H9 (cell line): ENCODE data around the gene C2orf72. TPM values are rescaled to one million over a fixed set of nuclear protein-coding genes. Genes with fewer than 3 reads are reported as not detected.

Source experiments
- DNase-seq: peaks from one replicate; pipeline ENCODE4 v3.0.0-alpha.2; 2017
- H2AFZ ChIP-seq: one replicate; pipeline ENCODE4 v1.6.1; 2013; ENCODE audit warnings: mild to moderate bottlenecking, low read length, control low read depth, moderate library complexity
- H2AK5ac ChIP-seq: 2 replicates; pipeline ENCODE4 v1.6.1; 2013; ENCODE audit warnings: low read length, control low read depth, mixed read lengths; ENCODE audit not compliant: insufficient read length
- H2BK120ac ChIP-seq: one replicate; pipeline ENCODE4 v1.6.1; 2013; ENCODE audit warnings: low read depth, mild to moderate bottlenecking, low read length, control low read depth, inconsistent platforms; ENCODE audit not compliant: poor library complexity, severe bottlenecking
- H2BK12ac ChIP-seq: 2 replicates; pipeline ENCODE4 v1.6.1; 2013; ENCODE audit warnings: low read length, control low read depth, mixed read lengths, low read depth; ENCODE audit not compliant: insufficient read length
- H2BK15ac ChIP-seq: 2 replicates; pipeline ENCODE4 v1.6.1; 2013; ENCODE audit warnings: low read depth, low read length, control low read depth
- H2BK20ac ChIP-seq: one replicate; pipeline ENCODE4 v1.6.1; 2013; ENCODE audit warnings: low read depth, mild to moderate bottlenecking, low read length, control low read depth, inconsistent platforms; ENCODE audit not compliant: poor library complexity, severe bottlenecking
- H2BK5ac ChIP-seq: 2 replicates; pipeline ENCODE4 v1.6.1; 2013; ENCODE audit warnings: low read length, control low read depth, mixed read lengths; ENCODE audit not compliant: insufficient read length
- H3K14ac ChIP-seq: 2 replicates; pipeline ENCODE4 v1.6.1; 2013; ENCODE audit warnings: low read length, control low read depth; ENCODE audit not compliant: insufficient read depth
- H3K18ac ChIP-seq: 2 replicates; pipeline ENCODE4 v1.6.1; 2013; ENCODE audit warnings: low read depth, mild to moderate bottlenecking, mixed read lengths, low read length, control low read depth; ENCODE audit not compliant: insufficient read length
- H3K23ac ChIP-seq: 2 replicates; pipeline ENCODE4 v1.6.1; 2013; ENCODE audit warnings: low read length, control low read depth, mixed read lengths, low read depth; ENCODE audit not compliant: insufficient read length
- H3K23me2 ChIP-seq: 2 replicates; pipeline ENCODE4 v1.6.1; 2013; ENCODE audit warnings: low read depth, mild to moderate bottlenecking, mixed read lengths, low read length, control low read depth; ENCODE audit not compliant: insufficient read length, poor library complexity, severe bottlenecking
- H3K27ac ChIP-seq: 2 replicates; pipeline ENCODE4 v1.5.1; 2013; ENCODE audit warnings: low read length, control low read depth, mixed read lengths, low read depth; ENCODE audit not compliant: insufficient read length
- H3K27me3 ChIP-seq: 2 replicates; pipeline ENCODE4 v1.6.1; 2013; ENCODE audit warnings: low read length, control low read depth, inconsistent platforms; ENCODE audit not compliant: insufficient read depth
- H3K4ac ChIP-seq: 2 replicates; pipeline ENCODE4 v1.6.1; 2013; ENCODE audit warnings: low read depth, mild to moderate bottlenecking, control low read depth, inconsistent platforms, low read length, moderate library complexity
- H3K4me1 ChIP-seq: 2 replicates; pipeline ENCODE4 v1.6.1; 2013; ENCODE audit warnings: low read length, control low read depth, inconsistent platforms; ENCODE audit not compliant: insufficient read depth
- H3K4me2 ChIP-seq: 2 replicates; pipeline ENCODE4 v1.6.1; 2013; ENCODE audit warnings: low read length, control low read depth, mixed read lengths; ENCODE audit not compliant: insufficient read length, insufficient read depth
- H3K56ac ChIP-seq: 2 replicates; pipeline ENCODE4 v1.6.1; 2013; ENCODE audit warnings: low read depth, mild to moderate bottlenecking, mixed read lengths, low read length, control low read depth; ENCODE audit not compliant: insufficient read length
- H3K79me1 ChIP-seq: 2 replicates; pipeline ENCODE4 v1.6.1; 2013; ENCODE audit warnings: low read depth, mild to moderate bottlenecking, moderate library complexity, low read length, control low read depth, inconsistent platforms; ENCODE audit not compliant: insufficient read depth, poor library complexity, severe bottlenecking
- H3K79me2 ChIP-seq: 2 replicates; pipeline ENCODE4 v1.6.1; 2013; ENCODE audit warnings: low read length, control low read depth, inconsistent platforms; ENCODE audit not compliant: insufficient read depth
- H3K9ac ChIP-seq: 2 replicates; pipeline ENCODE4 v1.6.1; 2013; ENCODE audit warnings: low read length, control low read depth, mixed read lengths; ENCODE audit not compliant: insufficient read length; ENCODE audit errors: extremely low read depth
- H3K9me3 ChIP-seq: one replicate; pipeline ENCODE4 v1.6.1; 2013; ENCODE audit warnings: low read depth, low read length, inconsistent platforms; ENCODE audit not compliant: control insufficient read depth
- H3T11ph ChIP-seq: one replicate; pipeline ENCODE4 v1.6.1; 2013; ENCODE audit warnings: mild to moderate bottlenecking, low read length, control low read depth, inconsistent platforms
- H4K20me1 ChIP-seq: one replicate; pipeline ENCODE4 v1.6.1; 2013; ENCODE audit not compliant: control insufficient read depth, insufficient read length, insufficient read depth
- H4K5ac ChIP-seq: 2 replicates; pipeline ENCODE4 v1.6.1; 2013; ENCODE audit warnings: low read depth, mild to moderate bottlenecking, mixed read lengths, low read length, control low read depth; ENCODE audit not compliant: insufficient read length
- H4K8ac ChIP-seq: replicated peaks from 2 replicates; pipeline ENCODE4 v1.6.1; 2013; ENCODE audit warnings: low read length, control low read depth, mixed read lengths, low read depth; ENCODE audit not compliant: insufficient read length
- H4K91ac ChIP-seq: 2 replicates; pipeline ENCODE4 v1.6.1; 2013; ENCODE audit warnings: low read depth, mild to moderate bottlenecking, moderate library complexity, mixed read lengths, low read length, control low read depth; ENCODE audit not compliant: insufficient read length
- H3K27ac Mint-ChIP-seq, 3 experiments: 2 replicates in 2 of 3; 3 replicates in 1 of 3; pipeline ENCODE4 v1.8.0; 2020 to 2021; ENCODE audit warnings: mixed read lengths in 3 of 3, mild to moderate bottlenecking in 1 of 3, moderate library complexity in 1 of 3
- H3K27me3 Mint-ChIP-seq: 2 replicates; pipeline ENCODE4 v1.8.0; 2021; ENCODE audit warnings: low read depth, mild to moderate bottlenecking, moderate library complexity, mixed read lengths
- H3K36me3 Mint-ChIP-seq, 3 experiments: 2 replicates in 2 of 3; 3 replicates in 1 of 3; pipeline ENCODE4 v1.8.0; 2020 to 2021; ENCODE audit warnings: low read depth in 3 of 3, mixed read lengths in 3 of 3; ENCODE audit not compliant: insufficient read depth in 1 of 3
- H3K4me1 Mint-ChIP-seq, 2 experiments: 2 replicates each; pipeline ENCODE4 v1.8.0; 2020; ENCODE audit warnings: mixed read lengths in 2 of 2
- H3K4me3 Mint-ChIP-seq, 2 experiments: 2 replicates in 1 of 2; 3 replicates in 1 of 2; pipeline ENCODE4 v1.8.0; 2020 to 2021; ENCODE audit warnings: mild to moderate bottlenecking in 2 of 2, mixed read lengths in 2 of 2, moderate library complexity in 1 of 2
- H3K9me3 Mint-ChIP-seq, 2 experiments: 2 replicates in 1 of 2; 3 replicates in 1 of 2; pipeline ENCODE4 v1.8.0; 2020; ENCODE audit warnings: mild to moderate bottlenecking in 2 of 2, mixed read lengths in 2 of 2, moderate library complexity in 1 of 2
- CTCF ChIP-seq: fragments of 200-600 bp; sonication (generic); conservative IDR thresholded peaks from 3 replicates; pipeline ENCODE4 v1.8.0; 2021; ENCODE audit warnings: antibody characterized with exemption, mild to moderate bottlenecking
- WGBS: extraction: QIAGEN DNeasy Blood & Tissue Kit; methylation state at CpG from one replicate; pipeline ENCODE4 v1.1.7; 2013; ENCODE audit warnings: missing lambda C conversion rate, low lambda C conversion rate, mixed read lengths; ENCODE audit not compliant: insufficient read length; ENCODE audit errors: extremely low coverage; 5-methylcytosine and 5-hydroxymethylcytosine counted together
- total RNA-seq: library from RNA; stranded (reverse); gene quantifications from 2 replicates; pipeline ENCODE4 v1.2.1, GENCODE V29; 2021

Gene C2orf72
- total RNA-seq, 1 experiment from 2014 or later: 1.0 TPM

GRCh38 chr2:231058761-231059550 is 21.6 kb downstream of the C2orf72 start:
- TF ChIP-seq CTCF: no peak
- peak overlapping the region; percentile 99 for H3K4me2 ChIP-seq
- H3K4me1 ChIP-seq: no peaks in the 10 kb centered on the region; the same call in 1 of the 2 replicates
- no peak for DNase-seq
- H3K79me1 ChIP-seq: peaks cover 5% of the 10 kb centered on the region
- H4K20me1 ChIP-seq: no peaks in the 10 kb centered on the region
- no peak overlapping the region for H3K18ac ChIP-seq
- no peaks in the 10 kb centered on the region; the same call in 1 of the 2 replicates for H3K27me3 ChIP-seq
- 100% methylated on average over 1 of the region's 4 CpGs for WGBS
- H4K8ac ChIP-seq: no peak overlapping the region
- H2AK5ac ChIP-seq: no peak overlapping the region
- no peak overlapping the region for H3T11ph ChIP-seq
- no peak overlapping the region for H3K9ac ChIP-seq
- H2BK20ac ChIP-seq: no peak overlapping the region
- no peak overlapping the region for H3K27ac ChIP-seq
- H3K23ac ChIP-seq: no peak overlapping the region
- H2BK120ac ChIP-seq: no peak overlapping the region
- H2BK5ac ChIP-seq: no peak overlapping the region
- no peak overlapping the region for H2BK12ac ChIP-seq
- peaks cover 17 to 29% (median 27%) of the 10 kb centered on the region in 3 experiments; a peak in 6 of 7 replicates for H3K36me3 Mint-ChIP-seq
- peaks cover 6% of the 10 kb centered on the region for H3K23me2 ChIP-seq
- H3K4me1 Mint-ChIP-seq: peaks cover 16 to 20% of the 10 kb centered on the region in 2 experiments
- peaks cover 12% of the 10 kb centered on the region for H3K27me3 Mint-ChIP-seq
- no peak overlapping the region for H3K14ac ChIP-seq
- no peak overlapping the region for H4K91ac ChIP-seq
- H3K9me3 ChIP-seq: no peaks in the 10 kb centered on the region
- peaks cover 31% of the 10 kb centered on the region; the same call in 1 of the 2 replicates for H3K79me2 ChIP-seq
- H3K4me3 Mint-ChIP-seq: peak overlapping the region; percentile 91 to 96
- H2BK15ac ChIP-seq: no peak overlapping the region
- H3K9me3 Mint-ChIP-seq: no peaks in the 10 kb centered on the region; a peak in 1 of 5 replicates
- no peak overlapping the region for H2AFZ ChIP-seq
- H3K56ac ChIP-seq: no peak overlapping the region
- 0 out of 7 replicates have a peak overlapping the region, but pooled peaks of 1 of the 3 experiments have one; percentile 0 for H3K27ac Mint-ChIP-seq
- H3K4ac ChIP-seq: no peak overlapping the region
- no peak overlapping the region for H4K5ac ChIP-seq
